HG03460 (cell line): ENCODE measurements around the gene SH2D6.

Source experiments
- ATAC-seq: cut with Tn5 transposase; IDR thresholded peaks from one replicate; pipeline ENCODE4 v1.9.1; 2021; ENCODE audit not compliant: unreplicated experiment

Gene SH2D6

DNA sequence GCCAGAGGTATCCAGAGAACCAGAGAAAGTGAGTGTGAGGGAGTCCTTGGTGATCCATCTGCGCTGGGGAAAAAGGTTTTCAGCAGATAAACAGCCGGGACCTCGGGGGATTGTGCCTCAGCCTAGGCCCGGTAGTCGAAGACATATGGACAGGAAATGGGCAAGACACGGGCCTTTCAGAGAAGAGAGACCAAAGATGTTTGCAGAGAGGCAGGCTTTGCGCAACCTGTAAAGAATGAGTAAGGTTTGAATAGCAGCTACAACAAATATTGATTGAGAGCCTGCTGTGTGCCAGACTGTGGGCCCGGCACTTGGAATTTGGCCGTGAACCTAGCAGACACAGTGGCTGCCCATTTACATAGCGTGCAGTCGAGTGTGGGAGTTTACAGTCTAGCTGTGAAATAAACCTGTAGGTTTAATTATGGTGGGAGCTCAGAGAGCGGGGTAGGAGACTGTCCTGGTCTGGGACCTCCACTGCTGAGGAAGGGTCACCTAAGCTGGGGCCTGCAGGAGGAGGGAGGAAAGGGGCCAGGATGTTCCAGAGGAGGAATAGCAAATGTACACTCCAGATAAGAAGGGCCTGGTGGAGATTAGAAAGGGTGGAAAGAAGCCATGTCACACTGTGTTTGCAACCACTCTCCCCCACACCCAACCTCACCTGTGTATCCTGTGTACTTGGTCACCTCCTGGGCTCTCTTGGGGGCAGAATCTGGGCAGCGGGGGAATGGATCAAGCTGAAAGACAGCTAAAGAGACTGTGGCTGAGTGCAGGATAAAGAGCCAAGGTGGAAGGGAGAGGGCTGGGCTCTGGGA, 3.0 kb downstream of the SH2D6 start:
- ATAC-seq: no peak

- ATAC-seq: no peak
Measured at GRCh38 chr2:85422072-85422457, 3.6 kb downstream of the SH2D6 start.

- ATAC-seq: no peak
Measured at GRCh38 chr2:85423525-85423924, 5.0 kb downstream of the SH2D6 start.

DNA sequence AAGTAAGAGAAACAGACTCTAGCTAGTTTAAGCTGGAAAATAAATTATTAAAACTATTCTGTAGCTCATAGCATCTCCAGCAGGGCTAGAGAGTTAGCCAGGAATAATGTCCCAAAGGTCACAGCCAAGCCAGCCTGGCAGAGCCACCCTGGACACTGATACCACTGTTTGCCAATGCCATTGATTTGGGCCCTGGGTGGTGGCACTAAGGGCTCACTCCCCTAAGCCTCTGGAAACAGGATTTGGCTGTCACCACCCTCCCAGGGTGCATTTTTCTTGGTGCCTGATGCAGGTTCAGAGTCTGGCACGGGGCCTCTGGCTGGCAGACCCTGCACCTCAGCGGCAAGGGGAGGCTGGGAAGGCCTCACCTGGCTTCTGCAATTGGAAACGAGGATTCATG, 7.1 kb downstream of the SH2D6 start:
- ATAC-seq: no peak

DNA sequence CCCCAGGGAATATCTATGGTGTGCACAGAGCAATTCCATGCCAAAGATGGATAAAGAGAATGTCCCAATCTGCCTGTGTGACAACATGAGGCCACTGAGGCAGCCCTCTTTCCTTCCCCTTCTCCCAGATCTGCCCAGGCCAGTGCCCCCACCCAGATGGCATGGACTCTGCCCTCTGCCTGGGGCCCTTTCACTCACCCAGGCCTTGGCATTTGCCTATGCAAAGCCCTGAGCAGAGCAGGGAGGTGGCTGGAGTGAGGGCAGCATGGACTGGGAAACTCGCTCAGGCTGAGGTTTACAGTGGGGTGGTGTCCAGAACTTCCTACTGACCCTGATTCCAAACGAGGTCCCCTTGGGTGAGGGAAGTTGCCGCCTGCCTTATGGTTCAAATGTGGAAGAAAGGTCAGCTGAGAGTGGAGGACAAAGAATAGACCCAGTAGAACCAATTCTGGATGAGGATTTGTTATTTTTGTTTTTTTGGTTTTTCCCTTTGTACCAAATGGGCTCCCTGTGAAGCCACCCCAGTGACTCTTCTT, 8.9 kb downstream of the SH2D6 start:
- no peak for ATAC-seq

DNA sequence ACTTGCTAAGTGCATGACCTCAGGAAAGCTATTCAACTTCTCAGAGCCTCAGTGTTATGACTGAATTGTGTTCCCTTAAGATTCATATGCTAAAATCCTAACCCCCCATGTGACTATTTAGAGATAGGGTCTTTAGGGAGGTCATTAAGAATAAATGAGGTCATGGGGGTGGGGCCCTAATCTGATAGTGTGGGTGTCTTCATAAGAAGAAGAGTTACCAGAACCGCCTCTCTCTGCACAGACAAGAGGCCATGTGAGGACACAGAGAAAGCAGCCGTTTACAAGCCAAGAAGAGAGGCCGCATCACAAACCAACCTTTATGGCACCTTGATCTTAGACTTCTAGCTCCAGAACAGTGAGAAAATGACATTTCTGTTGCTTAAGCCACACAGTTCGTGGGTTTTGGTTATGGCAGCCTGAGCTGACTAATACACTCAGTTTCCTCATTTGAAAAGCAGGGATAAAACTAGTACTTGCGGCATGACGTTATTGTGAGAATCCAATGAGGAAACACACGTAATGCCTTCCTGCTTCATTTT, 9.9 kb downstream of the SH2D6 start:
- ATAC-seq: no peak

GRCh38 chr2:85429213-85429923, 10.9 kb downstream of the SH2D6 start:
- ATAC-seq: no peak

GRCh38 chr2:85429924-85430289, 11.4 kb downstream of the SH2D6 start:
- ATAC-seq: no peak

DNA sequence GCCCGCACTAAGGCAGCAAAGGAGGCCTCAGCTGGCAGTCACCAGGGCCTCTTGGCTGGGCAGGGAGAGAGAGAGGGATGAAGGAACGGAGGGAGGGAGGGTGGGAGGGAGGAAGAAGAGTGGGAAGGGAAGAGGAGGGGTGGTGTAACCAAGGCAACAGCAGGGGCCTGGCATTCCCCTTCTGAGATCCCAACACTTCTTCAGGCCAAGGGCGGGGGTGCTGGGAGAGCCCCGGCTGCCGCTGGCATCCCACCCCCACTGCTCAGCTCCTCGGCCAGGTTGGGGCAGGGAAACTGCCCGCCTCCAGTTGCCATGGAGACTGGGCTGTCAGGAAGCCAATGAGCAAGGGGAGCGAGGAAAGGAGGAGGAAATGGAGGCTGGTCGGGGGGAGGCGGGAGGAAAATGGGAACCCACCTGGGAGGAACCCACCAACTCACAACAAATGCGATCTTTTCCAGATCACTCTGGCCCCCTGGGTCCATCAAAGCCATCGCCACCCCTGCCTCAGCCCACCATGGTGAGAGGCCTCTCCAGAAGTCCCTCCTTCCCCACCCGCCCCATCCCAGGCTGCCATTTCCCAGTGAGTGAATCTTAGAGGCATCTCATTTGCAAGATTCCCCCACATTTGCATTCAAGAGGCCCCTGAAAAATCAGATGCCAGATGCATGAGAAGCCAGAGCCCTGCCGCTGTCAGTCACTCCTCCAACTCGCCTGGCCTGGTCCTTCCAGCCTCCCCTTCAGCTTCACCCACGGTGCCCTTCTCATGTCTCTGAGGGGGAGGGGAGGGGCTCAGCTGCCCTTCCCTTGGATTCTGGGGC, 12.4 kb downstream of the SH2D6 start:
- no peak for ATAC-seq

DNA sequence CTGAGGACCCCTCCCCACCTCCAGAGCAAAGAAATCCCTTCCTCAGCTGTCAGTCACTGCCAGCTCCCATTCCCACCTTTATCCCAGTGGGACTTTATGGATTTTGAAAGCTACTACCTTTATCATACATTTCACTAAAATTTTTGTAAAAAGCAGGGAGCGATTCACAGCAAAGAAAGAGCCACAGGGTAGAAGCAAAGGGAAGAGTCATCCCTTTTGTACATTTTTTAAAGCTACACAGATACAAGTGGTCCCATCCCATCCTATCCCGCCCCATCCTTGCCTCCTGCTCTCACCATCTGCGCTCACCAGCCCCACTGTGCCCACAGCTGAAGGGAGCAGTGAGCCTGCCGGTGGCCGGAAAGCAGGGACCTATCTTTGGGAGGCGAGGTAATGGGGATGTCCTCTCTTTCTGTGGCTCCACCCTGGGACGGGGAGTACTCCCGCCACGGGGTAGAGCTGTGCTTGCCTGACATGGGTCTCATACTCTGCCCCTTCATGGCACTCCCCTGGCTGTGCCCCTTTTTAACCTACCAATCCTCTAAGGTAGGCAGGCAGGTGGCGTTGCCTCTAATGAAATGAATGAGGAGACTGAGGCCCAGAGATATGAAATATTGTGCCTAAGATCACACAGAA, 13.2 kb downstream of the SH2D6 start:
- ATAC-seq: no peak

DNA sequence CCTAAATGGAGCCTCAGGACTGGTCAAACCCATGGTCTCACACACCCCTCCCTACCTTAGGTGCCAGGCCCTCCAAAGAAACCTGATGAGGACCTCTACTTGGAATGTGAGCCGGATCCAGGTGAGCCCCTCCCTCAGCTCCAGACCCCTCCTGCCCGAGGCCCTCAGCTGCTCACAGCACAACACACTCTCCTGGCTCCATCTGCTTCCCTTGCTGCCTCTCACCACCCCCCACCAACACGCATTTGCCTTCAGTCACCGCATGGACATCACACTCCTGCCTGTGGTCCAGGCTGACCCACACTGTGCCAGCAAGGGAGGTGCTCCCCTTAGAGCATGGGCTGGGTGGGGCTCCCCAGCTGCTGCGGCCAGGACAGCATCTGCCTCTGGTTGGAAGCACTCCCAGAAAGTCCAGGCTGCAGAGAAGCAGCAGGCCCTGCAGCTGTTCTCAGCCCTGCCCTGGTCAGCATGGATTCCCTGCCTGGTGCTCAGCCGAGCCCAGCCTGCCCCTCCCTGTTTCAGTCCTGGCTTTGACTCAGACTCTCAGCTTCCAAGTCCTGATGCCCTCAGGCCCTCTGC, 15.1 kb downstream of the SH2D6 start:
- ATAC-seq: no peak

DNA sequence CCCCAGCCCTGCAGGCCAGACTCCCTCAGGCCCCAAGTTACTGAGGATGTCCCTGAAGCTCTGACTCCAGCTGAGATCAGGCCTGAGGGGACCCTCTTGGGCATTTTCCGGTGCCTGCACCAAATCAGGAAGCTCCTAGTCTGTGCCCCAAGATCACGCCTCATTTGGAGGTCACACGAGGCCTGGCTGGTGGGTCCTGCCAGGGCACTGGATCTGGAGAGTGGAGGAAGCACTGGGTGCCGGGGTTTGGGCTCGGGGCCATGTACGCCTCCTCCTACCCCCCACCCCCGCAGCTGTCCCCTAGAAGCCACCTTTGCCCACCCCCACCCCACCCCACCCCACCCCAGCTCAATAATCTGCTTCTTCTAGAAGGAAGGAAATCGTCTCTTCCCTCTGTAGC, 16.2 kb downstream of the SH2D6 start:
- no peak for ATAC-seq

GRCh38 chr2:85435220-85435958, 16.9 kb downstream of the SH2D6 start:
- ATAC-seq: no peak

GRCh38 chr2:85435981-85436835, 17.7 kb downstream of the SH2D6 start:
- ATAC-seq: no peak

DNA sequence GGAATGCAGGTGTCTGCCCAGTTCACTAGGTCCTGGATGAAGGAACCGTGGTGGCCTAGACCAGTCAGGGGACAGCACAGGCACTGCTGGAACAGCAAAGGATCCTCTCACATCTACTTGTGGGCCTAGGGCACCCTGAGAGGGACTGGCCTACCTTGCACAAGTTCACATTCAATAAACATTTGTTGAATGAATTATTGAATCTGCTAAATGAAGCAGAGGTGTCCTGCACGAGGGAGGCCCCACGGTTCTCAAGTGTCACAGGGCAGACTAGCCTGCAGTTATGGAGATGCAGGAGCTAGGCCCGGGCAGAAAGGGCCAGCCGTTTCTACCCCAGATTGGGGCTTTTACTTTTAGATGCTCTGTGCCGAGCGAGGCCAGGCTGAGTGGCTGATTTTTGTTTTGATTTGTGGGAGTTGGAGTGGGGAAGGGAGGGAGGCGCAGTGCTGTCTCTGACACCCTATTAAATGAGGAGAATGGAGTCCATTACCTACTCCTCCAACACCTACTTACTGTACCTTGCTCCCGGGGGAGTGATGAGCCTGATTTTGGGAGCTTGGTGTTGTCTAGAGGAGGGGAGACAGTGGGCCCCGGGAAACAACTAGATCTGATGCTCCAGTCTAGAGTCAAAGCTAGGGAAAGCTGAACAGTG, 18.4 kb downstream of the SH2D6 start:
- no peak for ATAC-seq

- ATAC-seq: peak; percentile 85
Measured at GRCh38 chr2:85437488-85438200, 19.1 kb downstream of the SH2D6 start.

DNA sequence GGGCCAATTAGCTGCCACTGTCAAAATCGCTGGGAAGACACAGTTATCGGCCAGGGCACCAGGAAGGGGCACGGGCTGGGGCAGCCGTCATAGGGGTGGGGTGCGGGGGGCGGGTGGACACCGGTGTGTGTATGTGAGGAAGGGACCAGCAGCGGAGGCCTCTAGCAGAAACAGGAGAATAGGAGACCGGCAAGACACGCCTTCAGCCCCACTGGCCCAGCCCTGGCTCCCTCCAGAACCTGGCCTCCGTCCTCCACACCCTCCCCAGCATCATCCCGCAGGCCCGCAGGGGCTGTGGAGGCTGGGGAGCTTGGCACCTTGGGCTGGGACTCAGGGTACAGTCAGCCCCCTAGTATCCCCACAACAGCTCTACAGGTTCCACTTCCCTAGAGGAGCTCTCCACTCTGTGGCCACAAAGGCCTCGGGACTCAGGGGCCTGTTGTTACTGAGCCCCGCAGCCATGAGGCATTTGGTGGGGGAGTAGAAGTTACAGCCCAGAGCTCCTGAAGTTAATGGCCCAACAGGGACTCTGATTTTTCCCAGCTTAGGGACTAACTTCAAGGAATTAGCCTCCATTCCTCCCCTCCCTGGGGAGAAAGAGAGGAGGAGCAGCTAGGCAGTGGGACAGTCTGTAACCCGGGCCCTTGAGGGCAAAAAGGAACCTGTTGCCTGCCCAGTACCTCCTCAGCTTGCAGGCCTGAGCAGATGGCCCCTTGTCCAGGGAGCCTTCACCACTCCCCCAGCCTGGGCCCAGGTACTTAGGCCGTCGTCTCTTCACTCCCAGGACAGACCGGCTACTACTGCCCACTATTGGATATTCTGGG, 19.9 kb downstream of the SH2D6 start:
- no peak for ATAC-seq
